Activated CD4-positive, alpha-beta T cell treated with anti-CD3 and anti-CD28 coated beads, Interleukin-10, Interleukin-2, amounts not matched to agents 100 ng/mL and 50 ng/mL, durations not matched to agents 16 hours and 8 hours (primary cell): ENCODE results near the gene LOXL1.
A peak's percentile ranks its signal among the peaks of the same experiment; 100 is the strongest.

Source experiments
- DNase-seq: peaks from one replicate; pipeline ENCODE4 v3.0.0-alpha.2; 2020

Gene LOXL1, protein sequence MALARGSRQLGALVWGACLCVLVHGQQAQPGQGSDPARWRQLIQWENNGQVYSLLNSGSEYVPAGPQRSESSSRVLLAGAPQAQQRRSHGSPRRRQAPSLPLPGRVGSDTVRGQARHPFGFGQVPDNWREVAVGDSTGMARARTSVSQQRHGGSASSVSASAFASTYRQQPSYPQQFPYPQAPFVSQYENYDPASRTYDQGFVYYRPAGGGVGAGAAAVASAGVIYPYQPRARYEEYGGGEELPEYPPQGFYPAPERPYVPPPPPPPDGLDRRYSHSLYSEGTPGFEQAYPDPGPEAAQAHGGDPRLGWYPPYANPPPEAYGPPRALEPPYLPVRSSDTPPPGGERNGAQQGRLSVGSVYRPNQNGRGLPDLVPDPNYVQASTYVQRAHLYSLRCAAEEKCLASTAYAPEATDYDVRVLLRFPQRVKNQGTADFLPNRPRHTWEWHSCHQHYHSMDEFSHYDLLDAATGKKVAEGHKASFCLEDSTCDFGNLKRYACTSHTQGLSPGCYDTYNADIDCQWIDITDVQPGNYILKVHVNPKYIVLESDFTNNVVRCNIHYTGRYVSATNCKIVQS

DNA sequence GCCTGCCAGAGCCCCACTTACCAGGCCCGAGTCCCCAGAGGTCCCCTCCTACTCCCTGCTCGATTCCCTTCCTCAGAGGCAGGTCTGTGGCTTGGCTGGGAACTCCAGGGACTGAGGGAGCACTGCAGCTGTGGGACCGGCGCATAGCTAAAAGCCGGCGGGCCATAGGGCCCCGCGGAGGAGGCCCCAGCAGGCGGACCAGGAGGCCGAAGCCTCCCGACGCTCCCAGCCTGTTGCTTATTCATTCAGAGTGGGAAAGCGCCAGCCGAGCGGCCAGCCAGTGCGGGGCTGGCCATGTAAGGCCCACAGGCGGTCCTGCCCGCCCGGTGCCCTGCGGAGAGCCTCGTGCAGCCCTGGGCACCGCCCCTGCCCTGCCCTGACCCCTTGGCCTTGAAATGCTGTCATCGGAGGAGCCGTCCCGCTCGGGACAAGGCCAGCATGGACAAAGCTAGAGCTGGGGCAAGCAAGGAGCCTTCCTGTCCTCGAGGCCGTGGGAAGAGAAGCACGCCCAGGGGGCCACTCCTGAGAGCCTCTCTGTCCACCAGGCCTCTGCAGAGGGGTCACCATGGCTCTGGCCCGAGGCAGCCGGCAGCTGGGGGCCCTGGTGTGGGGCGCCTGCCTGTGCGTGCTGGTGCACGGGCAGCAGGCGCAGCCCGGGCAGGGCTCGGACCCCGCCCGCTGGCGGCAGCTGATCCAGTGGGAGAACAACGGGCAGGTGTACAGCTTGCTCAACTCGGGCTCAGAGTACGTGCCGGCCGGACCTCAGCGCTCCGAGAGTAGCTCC, at the start of gene LOXL1:
TSS of gene LOXL1 (plus strand) at position 244 of the 784 bp plus-strand sequence. CDS start at position 566, 322 bp downstream.
- no peak for DNase-seq

DNA sequence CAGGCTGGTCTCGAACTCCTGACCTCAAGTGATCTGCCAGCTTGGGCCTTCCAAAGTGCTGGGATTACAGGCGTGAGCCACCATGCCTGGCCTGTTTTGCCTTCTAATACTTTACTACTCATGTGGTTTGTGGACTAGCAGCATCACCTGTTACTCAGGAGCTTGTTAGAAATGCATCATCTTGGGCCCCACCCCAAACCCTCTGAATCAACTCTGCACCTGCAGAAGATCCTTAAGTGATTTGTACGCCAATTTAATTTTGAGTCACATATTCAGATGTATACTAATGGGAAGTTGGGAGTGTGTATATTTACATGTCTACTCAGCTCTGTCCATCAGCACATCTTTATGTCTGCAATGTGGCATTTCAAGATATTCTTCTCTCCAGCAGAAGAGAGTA, 46.8 kb upstream of the LOXL1 start:
- DNase-seq: no peak

DNA sequence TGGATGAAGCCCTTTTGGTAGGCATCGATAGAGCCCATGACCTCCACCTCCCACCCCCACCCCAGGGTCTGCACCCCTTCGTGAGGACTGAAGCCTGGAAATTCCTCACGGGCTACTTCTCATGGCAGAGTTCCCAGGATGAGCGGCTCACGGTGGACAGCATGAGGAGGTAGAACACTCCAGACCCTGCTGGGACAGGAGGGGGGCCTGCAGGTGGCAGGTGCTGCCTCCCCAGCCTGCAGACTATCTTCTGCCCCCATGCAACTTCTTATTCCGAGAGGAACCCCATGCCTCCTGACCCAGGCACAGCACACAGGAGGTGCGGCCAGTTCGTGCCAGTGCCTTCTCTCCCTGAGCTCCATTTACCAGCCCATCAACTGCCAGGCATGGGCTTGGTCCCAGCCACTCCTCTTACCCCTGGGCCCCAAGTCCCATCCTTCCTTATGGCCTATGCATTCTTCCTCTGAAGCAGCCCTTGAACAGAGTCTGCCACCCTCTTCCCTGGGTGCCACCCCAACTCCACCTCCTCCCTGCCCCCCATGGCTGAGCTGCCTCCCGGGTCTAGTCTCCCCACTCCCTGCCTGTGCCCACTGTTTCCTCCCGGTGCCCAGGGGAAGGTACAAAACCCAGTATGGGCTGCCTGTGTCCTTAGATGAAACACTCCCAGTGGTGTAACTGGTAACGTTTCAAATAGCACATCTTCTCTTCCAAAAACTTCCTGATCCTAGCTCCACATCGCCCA, 44.5 kb upstream of the LOXL1 start:
- no peak for DNase-seq

DNA sequence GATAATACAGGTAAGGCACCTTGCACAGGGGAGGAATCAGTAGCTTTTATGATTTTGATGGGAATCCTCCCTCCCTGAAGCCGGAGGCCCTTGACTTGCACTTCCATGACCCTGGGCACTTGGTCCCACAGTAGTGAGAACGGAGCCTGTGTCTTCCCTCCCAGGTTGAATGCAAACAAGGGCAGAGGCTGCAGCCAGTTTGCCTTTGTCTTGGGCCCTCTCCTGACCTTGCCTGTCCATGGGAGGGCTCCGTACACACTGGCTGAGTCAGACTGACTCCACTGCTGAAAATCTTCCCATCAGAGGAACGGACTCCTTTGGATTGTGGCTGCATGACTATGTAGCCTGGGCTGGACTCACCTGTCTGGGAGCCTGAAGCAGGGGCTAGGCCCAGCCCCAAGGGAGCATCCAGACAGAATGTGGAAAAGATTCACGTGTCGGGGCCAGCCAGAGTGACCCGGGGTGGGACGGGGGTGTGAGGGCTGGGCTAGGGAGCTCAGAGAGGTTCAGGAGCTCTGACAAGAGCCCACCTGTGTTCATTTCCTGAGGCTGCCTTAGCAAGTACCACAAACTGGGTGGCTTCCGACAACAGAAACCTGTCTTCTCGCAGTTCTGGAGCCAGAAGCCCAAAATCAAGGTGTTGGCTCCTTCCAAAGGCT, 43.4 kb upstream of the LOXL1 start:
- no peak for DNase-seq

DNA sequence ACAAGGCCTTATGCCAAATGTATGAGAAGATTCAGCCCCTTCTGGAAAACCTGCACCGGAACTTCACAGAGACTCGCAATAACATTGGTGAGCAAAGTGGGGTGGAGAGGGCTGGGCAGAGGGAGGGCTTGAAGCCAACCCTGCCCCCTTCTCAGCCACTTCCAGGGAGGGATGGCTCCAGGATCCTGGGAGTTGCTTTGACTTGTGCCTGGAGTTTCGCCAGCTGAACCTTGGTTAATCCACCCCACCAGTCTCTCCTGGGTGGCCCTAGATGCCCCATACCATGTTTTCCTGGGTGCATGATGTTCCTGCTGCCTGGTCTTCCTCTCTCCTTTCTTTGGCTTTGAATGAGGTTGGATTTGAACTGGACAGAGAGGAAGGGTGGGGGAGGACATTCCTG, 42.1 kb upstream of the LOXL1 start:
- no peak for DNase-seq

DNA sequence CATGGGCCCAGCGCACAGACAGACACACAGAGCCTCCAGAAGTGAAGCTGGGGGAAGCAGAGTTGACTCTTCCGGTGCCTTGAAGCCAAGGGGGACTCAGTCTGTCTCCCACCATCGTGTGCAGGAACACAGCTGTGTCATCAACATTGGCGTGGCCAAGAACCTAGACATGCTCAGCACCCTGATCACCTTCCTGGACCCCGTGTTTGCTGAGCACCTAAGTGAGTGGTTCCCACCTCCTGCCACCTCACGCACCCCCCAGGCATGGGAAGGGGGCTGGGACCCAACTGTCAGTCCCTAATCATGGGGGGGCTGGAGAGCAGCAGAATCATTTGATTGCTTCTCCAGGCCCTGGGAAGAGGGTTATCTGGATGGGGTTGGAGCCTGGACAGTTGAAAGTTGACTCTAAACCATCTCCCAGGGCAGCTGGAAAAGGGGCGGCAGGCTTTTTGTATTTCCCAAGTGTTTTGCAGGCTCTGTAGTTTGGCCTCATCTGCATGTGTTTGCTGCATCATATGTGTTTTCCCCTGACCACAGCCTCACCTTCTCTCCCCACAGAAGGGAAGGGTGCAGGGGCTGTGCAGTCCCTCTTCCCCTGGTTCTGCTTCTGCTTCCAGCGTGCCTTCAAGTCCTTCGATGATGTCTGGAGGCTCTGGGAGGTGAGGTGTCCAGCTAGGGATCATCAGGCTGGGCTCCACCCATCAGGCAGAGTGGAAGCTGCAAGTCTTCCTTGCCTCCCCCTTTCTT, 40.1 kb upstream of the LOXL1 start:
- DNase-seq: no peak

DNA sequence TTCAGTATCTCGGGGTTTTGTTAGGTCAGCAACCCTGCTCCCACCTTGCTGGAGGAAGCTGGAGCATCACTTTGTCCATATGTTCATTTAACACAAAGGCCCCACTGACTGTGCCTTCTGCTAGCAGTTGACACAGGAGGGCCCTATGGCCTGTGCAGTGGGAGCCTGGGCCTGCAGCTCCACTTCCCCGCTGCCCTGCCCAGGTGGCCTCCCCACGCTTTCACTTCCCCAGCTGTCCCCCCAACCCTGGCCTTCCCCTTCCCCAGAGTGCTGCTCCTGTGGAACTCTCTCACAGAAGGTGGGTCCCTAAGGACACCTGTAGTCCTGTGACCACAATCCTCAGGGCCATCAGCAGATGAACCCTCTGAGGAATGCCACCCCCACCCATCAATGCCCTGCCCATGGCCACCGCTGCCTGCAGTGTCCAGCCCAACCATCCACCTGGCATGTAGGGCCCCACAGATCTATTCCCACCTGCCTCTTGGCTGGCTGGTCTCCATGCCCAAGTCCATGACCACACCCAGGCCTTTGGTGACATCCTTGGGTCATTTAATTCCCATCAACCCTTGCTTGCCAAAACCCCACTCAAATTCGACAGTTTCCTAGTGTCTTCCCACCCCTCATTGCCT, 39.4 kb upstream of the LOXL1 start:
- DNase-seq: no peak

DNA sequence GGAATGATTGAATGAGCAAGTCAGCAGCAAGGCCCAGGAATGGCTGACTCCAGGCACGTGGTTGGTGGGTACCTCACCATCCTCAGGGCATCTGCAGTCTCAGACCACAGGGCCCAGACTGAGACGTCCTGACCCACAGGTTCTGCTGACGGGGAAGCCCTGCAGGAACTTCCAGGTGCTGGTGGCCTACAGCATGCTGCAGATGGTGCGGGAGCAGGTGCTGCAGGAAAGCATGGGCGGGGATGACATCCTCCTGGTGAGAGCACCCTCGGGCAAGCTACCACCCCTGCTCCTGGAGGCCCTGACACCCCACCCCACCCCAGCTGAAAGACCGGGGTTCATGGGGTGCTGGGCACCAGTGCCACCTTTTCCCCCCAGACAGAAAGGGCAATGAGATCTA, 38.8 kb upstream of the LOXL1 start:
- no peak for DNase-seq

DNA sequence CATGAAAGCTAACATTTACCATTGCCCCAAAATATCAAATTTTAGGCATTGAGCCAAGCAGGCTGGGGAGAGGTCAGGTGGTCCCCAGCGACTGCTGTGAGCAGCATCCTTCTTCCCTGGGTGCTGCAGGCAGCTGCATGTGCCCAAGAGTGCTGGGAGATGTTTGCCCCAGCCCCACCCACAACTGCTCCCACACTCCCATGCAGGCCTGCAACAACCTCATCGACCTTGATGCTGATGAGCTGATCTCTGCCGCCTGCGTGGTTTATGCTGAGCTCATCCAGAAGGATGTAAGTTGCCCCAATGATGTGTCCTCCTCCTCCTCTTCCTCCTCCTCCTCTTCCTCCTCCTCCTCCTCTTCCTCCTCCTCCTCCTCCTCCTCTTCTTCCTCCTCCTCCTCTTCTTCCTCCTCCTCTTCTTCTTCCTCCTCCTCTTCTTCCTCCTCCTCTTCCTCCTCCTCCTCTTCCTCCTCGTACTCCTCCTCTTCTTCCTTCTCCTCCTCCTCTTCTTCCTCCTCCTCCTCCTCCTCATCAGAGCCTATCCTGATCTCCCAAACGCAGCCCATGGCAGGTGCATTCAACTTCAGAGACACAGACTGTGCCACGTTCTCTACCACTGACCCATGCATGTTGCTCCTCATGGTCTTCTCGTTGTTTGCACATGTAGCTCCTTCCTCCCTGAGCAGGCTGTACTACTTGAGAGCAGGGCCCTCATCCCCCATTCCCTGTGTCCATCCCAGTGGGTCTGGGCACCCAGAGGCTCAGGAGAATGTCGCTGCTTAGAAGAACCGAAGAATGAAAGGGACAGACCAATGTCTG, 37.8 kb upstream of the LOXL1 start:
- no peak for DNase-seq

DNA sequence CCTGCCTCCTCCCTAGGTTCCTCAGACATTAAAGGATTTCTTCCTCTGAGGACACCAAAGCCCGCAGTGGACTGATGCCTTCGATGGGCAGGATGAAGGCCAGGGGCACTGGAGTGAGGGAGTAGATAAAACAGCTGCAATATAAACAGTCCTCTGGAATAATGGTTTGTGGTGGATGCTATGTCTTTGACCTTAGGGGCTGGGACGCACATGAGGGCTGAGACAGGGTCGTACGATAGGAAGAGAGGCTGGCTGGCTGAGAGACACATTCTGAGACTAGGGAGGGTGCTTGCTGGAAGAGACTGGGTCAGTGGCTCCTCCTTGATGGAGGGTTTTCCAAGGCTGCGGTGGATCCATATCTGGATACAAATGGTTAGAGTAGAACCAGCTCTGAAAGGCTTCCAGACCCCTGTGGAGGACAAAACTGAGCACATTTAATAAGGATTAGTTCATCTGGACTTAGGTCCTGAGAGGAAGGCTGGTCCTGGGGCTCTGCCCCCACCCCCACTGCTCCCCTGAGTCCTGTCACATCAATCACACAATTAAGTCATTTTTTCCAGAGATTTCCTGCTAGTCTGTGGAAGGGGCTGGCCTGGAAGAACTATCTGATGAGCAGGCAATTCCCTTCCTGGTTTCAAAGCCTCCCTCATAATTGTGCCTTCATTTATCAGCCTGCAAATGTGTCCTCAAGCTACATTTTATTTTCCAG, 37.1 kb upstream of the LOXL1 start:
- no peak for DNase-seq

DNA sequence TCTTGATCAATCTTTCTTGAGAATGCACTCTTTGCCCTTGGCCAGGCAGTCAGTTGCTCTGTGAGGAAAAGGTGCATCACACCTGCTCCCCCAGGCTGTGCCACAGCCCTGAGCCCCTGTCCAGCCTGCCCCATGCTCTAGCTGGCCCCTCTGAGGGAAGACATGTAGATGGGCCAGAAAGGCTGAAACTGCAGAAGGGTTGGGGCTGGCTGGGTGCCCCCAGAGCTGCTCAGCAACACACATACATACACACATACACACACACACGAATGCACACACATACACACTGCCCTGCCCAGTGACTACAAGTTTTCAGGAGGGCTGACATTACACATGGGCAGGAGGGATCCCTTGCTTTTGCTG, 36.5 kb upstream of the LOXL1 start:
- no peak for DNase-seq

DNA sequence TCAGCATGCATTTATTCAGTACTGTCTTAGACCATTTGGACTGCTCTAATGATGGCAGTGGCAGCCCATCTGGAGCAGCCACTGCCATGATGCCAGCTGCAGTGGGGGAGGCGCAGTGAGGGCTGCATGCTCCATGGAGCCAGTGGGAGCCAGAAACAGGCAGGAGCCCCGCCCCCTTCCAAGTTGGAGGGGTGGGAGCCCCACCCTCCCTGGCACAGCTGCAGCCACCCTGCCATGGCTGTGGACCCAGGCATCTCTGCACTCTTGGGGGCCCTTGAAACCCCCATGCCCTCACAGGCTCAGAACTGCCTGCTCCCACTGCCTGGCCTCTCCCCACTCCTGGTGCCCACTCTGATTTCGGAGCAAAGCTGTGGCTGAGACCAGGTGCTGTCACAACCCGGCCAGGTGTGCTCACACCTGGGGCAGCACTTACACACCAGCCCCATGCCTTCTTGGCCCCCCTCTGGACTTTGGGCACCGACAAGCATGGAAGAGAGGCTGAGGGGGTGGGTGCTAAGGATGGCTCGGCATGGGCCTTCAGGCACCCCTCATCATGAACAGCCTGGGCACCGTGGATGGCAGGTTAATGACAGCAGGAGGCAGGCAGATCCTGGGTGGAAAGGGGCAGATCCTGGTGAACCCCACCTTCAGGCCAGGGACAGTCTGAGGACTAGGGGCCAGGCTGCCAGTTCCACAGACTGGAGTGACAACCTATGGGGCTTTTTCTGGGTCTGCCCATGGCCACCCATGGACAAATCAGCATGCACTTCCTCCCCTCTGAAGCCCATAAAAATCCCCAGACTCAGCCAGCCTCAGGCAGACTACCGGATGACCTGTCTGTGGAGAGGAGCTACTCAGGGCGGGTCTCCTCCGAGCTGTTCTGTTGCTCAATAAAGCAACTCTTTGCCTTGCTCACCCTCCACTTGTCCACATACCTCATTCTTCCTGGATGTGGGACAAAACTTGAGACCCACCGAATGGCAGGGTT, 34.6 kb upstream of the LOXL1 start:
- no peak for DNase-seq

DNA sequence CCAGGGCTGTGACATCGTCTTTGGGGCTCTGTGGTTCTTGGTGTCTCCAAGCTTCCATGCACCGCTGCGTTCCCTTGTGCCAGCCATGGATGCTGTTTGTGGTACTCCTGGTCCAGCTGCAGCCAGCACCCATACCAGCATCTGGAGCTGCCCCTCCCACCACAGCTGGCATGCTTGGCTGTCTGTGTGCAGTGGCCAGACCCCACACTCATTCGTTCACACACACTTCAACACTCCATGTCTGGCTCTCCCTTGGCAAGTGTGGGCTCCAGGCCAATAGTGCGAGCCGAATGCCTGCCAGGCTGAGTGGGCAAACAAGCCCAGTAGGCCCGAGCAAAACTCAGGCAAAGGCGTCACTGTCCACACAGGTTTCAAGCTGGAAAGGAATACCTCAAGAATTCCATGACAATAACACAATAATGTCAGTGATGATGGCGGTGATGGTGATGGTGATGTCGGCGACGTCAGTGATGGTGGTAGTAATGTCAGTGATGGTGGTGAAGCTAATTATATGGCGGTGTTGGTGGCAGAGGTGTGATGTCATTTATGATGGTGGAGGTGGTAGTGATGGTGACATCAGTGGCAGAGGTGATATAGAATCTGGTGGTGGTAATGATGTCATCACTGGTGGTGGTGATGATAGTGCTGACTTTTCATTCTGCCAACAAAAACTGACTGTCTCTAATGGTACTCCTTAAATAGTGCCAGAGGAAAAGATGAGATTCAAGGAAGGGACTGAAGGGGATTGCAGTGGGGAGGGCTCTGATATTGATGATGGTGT, 33.6 kb upstream of the LOXL1 start:
- DNase-seq: no peak

DNA sequence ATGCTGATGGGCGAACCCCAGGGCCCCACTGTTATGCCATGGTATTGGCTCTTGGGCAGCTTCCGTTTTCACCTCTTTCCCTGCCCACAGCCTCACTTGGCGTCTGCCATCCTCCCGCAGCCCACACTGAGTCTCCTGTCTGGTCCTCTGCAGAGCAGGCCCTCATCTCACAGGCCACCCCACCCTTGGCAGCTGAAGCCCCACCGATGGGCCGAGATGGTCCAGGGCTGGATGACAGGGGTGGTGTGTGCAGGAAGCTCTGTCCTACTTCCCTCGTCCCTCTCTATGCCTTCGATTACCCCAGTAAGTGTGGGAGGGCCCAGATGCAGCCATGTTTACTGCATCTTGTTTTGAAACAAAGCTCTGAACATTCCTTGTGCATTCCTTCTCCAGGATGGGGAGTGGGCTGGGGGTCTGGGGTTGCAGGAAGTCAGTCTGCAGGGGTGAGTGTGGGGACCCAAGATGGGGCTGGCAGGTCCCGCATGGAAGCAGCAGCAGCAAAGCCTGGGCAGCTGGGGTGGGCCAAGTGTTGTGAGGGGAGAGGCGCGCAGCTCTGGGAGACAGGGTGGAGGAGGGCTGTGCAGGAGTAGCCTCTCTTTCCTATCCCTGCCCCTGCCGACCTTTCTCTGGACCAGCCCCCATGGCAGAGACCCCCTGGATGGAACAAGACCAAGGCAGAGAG, 32.0 kb upstream of the LOXL1 start:
- DNase-seq: no peak

DNA sequence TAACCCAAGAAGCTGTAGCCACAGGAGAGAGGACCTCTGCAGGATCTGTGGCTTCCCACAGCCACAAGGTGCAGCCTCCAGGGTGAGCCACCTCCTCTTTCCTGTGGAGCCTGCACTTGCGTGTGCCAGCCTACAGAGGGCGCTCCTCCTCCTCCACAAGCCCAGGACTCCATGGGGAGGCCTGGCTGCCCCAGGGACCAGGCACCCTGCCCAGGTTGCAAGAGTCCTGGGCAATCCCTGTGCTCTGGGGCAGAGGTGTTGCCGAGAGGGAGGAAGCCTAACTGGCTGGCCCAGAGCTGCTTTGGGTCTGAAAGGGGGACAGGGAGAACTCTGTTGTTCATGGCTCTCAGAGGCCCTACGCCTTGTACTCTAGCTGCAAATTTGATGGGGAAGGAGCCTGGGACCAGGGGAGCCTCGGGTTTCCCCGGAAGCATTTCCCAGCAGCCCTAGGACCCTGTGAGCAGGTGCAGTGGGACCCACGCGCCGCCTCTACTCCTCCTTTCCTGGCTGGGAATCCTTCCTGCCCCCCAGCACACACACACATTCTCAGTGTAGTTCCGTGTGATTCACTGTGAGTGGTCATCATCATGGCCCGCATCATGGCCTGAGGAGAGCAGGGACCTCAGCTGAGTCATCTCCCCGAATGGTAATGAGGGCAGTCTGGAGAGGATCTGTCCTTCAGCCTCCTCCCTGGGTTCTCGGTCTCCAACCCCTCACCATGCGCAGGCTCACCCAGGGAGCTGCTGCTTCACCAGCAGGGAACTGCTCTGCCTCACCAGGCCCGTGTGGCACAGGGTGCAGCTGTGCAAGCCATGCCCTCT, 28.6 kb upstream of the LOXL1 start:
- peak; percentile 79 for DNase-seq
